Neural cell (in vitro differentiated cells): ENCODE data around the gene DCTN4.

Experiments used
- CTCF ChIP-seq: fragments of 450-650 bp; IDR thresholded peaks from 2 replicates; pipeline ENCODE4 v1.5.1; 2014; ENCODE audit warnings: antibody characterized with exemption, mild to moderate bottlenecking, moderate library complexity; ENCODE audit not compliant: poor library complexity, severe bottlenecking
- EZH2 ChIP-seq: fragments of 200-600, 300-800 bp; shearing (Covaris generic), sonication (generic); IDR thresholded peaks from 2 replicates; pipeline ENCODE4 v1.6.1; 2014; ENCODE audit warnings: antibody characterized with exemption, low read length, borderline replicate concordance, mild to moderate bottlenecking; ENCODE audit not compliant: insufficient read depth, poor library complexity, severe bottlenecking
- MXI1 ChIP-seq: fragments of 450-650 bp; conservative IDR thresholded peaks from 2 replicates; pipeline ENCODE4 v1.6.1; 2014; ENCODE audit warnings: antibody characterized with exemption, mild to moderate bottlenecking; ENCODE audit not compliant: poor library complexity, severe bottlenecking
- SMC3 ChIP-seq: fragments of 450-650 bp; conservative IDR thresholded peaks from 2 replicates; pipeline ENCODE4 v1.6.1; 2014; ENCODE audit warnings: antibody characterized with exemption, mild to moderate bottlenecking, moderate library complexity; ENCODE audit not compliant: poor library complexity

GRCh38 chr5:150789450-150789849 is 30.6 kb upstream of the DCTN4 start:
- TF ChIP-seq SMC3: no peak
- TF ChIP-seq CTCF: no peak
- TF ChIP-seq EZH2: no peak
- no peak for TF ChIP-seq MXI1
